B cell (primary cell): ENCODE results near the gene MUC4. TPM values are rescaled to one million over a fixed set of nuclear protein-coding genes. Genes with fewer than 3 reads are reported as not detected.

Source experiments
- ATAC-seq: fragments of 200-7000 bp; cut with Tn5 transposase; one replicate; pipeline ENCODE4 v1.10.0; 2021; ENCODE audit warnings: low read depth, mild to moderate bottlenecking, moderate number of reproducible peaks, moderate library complexity
- CTCF ChIA-PET: fragments of 350-600 bp; sonication (Branson Sonifier 250); formaldehyde crosslinking; loops from one replicate; lab custom pipeline; 2021; ENCODE audit warnings: antibody characterized with exemption, inconsistent platforms; lab: Charles Lee
- POLR2A ChIA-PET: fragments of 350-600 bp; sonication (Branson Sonifier 250); formaldehyde crosslinking; loops from one replicate; lab custom pipeline; 2021; ENCODE audit warnings: antibody characterized with exemption; lab: Charles Lee
- DNase-seq: peaks from one replicate; pipeline ENCODE4 v3.0.0; 2013
- H2AFZ ChIP-seq: 2 replicates; pipeline ENCODE4 v1.6.1; 2012; ENCODE audit warnings: mild to moderate bottlenecking, low read depth, low read length; ENCODE audit not compliant: insufficient read depth, poor library complexity, severe bottlenecking
- H3K27ac ChIP-seq, 2 donors: 1 replicate in 1 of 2; 2 replicates in 1 of 2; pipeline ENCODE4 v1.5.1; 2012 to 2013; ENCODE audit warnings: low read length in 2 of 2, mild to moderate bottlenecking in 2 of 2, moderate library complexity in 1 of 2
- H3K27me3 ChIP-seq, 4 experiments: fragments of 200-600 bp in 1 of 4; sonication (generic) in 1 of 4; replicated peaks in 1 of 4; 1 replicate in 2 of 4; 2 replicates in 2 of 4; pipeline versions ENCODE4 v1.6.1 to v1.7.0; 2013 to 2016; ENCODE audit warnings: low read length in 3 of 4, mild to moderate bottlenecking in 2 of 4, mixed read lengths in 1 of 4, moderate library complexity in 1 of 4; ENCODE audit not compliant: insufficient read depth in 4 of 4, control insufficient read depth in 3 of 4; ENCODE audit errors: control extremely low read depth in 1 of 4
- H3K36me3 ChIP-seq, 2 experiments: replicated peaks in 1 of 2; 1 replicate in 1 of 2; 2 replicates in 1 of 2; pipeline versions ENCODE4 v1.6.1 to v1.7.1; 2013; ENCODE audit warnings: low read length in 1 of 2; ENCODE audit not compliant: insufficient read depth in 2 of 2, control insufficient read depth in 1 of 2; ENCODE audit errors: control extremely low read depth in 1 of 2, extremely low read depth in 1 of 2
- H3K4me1 ChIP-seq, 2 donors: fragments of 200-600 bp in 1 of 2; sonication (generic) in 1 of 2; 1 replicate in 1 of 2; 2 replicates in 1 of 2; pipeline versions ENCODE4 v1.5.1 to v1.6.1; 2013 to 2017; ENCODE audit warnings: low read length in 2 of 2; ENCODE audit not compliant: control insufficient read depth in 2 of 2, insufficient read depth in 2 of 2
- H3K4me2 ChIP-seq: replicated peaks from 2 replicates; pipeline ENCODE3; 2012; ENCODE audit warnings: mild to moderate bottlenecking, low read depth, low read length; ENCODE audit not compliant: poor library complexity, severe bottlenecking
- H3K4me3 ChIP-seq, 5 experiments: fragments of 200-600 bp in 1 of 5; sonication (generic) in 1 of 5; 1 replicate in 3 of 5; 2 replicates in 2 of 5; pipeline versions ENCODE4 v1.5.1 to v1.7.0; 2011 to 2016; ENCODE audit warnings: low read length in 4 of 5, mild to moderate bottlenecking in 4 of 5, low read depth in 2 of 5, control low read depth in 1 of 5, moderate library complexity in 1 of 5; ENCODE audit not compliant: insufficient read depth in 1 of 5; ENCODE audit errors: control extremely low read depth in 1 of 5, extremely low read depth in 1 of 5
- H3K79me2 ChIP-seq: fragments of 200-600 bp; sonication (generic); one replicate; pipeline ENCODE4 v1.6.0; 2016; ENCODE audit warnings: low read length; ENCODE audit not compliant: control insufficient read depth, insufficient read depth
- H3K9ac ChIP-seq: fragments of 200-600 bp; sonication (generic); 2 replicates; pipeline ENCODE4 v1.6.1; 2017; ENCODE audit warnings: mild to moderate bottlenecking, low read length, moderate library complexity
- H3K9me3 ChIP-seq, 3 donors: one replicate each; pipeline versions ENCODE4 v1.6.1 to v1.7.1; 2013; ENCODE audit warnings: low read length in 2 of 3; ENCODE audit not compliant: control insufficient read depth in 2 of 3, insufficient read depth in 1 of 3; ENCODE audit errors: control extremely low read depth in 1 of 3
- H4K20me1 ChIP-seq: 2 replicates; pipeline ENCODE4 v1.6.0; 2012; ENCODE audit warnings: mild to moderate bottlenecking, low read length; ENCODE audit not compliant: insufficient read depth, control insufficient read depth, poor library complexity, severe bottlenecking
- H3K27ac Mint-ChIP-seq: one replicate; pipeline ENCODE4 v1.8.0; 2021; ENCODE audit warnings: mixed read lengths
- H3K27me3 Mint-ChIP-seq: one replicate; pipeline ENCODE4 v1.8.0; 2021; ENCODE audit warnings: mixed read lengths
- H3K4me1 Mint-ChIP-seq: one replicate; pipeline ENCODE4 v1.8.0; 2021; ENCODE audit warnings: mixed read lengths
- H3K4me3 Mint-ChIP-seq: one replicate; pipeline ENCODE4 v1.8.0; 2021; ENCODE audit warnings: mixed read lengths
- H3K9me3 Mint-ChIP-seq: one replicate; pipeline ENCODE4 v1.8.0; 2022; ENCODE audit warnings: mixed read lengths; ENCODE audit not compliant: insufficient read depth
- EZH2 ChIP-seq: IDR thresholded peaks from 2 replicates; pipeline ENCODE4 v1.6.1; 2012; ENCODE audit warnings: borderline replicate concordance, low read depth, mild to moderate bottlenecking, moderate library complexity, low read length; ENCODE audit not compliant: insufficient read depth, poor library complexity, severe bottlenecking
- WGBS: methylation state at CpG from one replicate; pipeline ENCODE4 v1.1.5; 2013; ENCODE audit warnings: missing lambda C conversion rate; ENCODE audit not compliant: insufficient coverage; 5-methylcytosine and 5-hydroxymethylcytosine counted together
- intact Hi-C: fragments of 100-400 bp; cut with micrococcal nuclease; formaldehyde crosslinking; loops from one replicate; pipeline ENCODE4 v1.10.0; 2022
- polyA plus RNA-seq: library from polyadenylated mRNA; depleted of rRNA; stranded (reverse); fragments of >200 nt; gene quantifications from 2 replicates; pipeline ENCODE4 v1.2.3, GENCODE V29; 2012
- total RNA-seq, 2 donors: library from RNA; stranded (reverse); fragments of 120-200 nt in 1 of 2; gene quantifications; 1 replicate in 1 of 2; 2 replicates in 1 of 2; pipeline versions ENCODE4 v1.2.3 to v1.2.4, GENCODE V29; 2013 to 2022
- TF ChIP-seq, protein P1 (sequence below): fragments of 200-600 bp; IDR thresholded peaks from one replicate; pipeline ENCODE4 v1.8.0; 2022; ENCODE audit warnings: antibody characterized with exemption, mild to moderate bottlenecking

Gene MUC4
- total and polyA plus RNA-seq, 2 donors (not counting 1 experiment from before 2014, with no cell fraction given) = 0.22 to 1.2 TPM

DNA sequence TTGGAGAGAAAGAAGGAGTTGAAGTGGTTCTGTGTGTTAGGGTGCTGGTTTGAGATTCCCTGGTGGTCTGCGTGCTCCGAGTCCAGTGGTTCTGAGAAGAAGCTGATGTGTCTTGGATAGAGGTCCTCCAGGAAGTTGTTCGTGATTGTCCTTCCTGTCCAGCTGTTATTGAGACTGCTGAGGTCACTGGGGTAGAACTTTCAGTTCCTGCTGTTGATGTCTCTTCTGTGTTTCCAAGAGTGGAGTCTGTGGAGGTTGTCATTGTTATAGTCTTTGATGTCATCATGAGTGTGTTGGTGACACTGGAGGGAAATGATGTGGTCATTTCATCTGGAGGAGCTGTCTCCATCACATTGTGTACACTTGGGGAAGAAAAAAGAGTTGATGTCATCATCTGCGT, 20.8 kb downstream of the MUC4 start:
- peaks cover 35% of the 10 kb centered on the region for H3K27me3 Mint-ChIP-seq
- H3K27me3 ChIP-seq = peaks cover 0 to 19% (median 2%) of the 10 kb centered on the region in 4 experiments
- CTCF ChIA-PET = interaction anchor here (1.3 kb wide), 1 partner anchor 24 kb away, joined by 3 read pairs; no protein-coding TSS in a partner anchor
- H3K9me3 Mint-ChIP-seq = peaks cover 4% of the 10 kb centered on the region
- no peak for TF ChIP-seq EZH2
- TF ChIP-seq, protein P1, sequence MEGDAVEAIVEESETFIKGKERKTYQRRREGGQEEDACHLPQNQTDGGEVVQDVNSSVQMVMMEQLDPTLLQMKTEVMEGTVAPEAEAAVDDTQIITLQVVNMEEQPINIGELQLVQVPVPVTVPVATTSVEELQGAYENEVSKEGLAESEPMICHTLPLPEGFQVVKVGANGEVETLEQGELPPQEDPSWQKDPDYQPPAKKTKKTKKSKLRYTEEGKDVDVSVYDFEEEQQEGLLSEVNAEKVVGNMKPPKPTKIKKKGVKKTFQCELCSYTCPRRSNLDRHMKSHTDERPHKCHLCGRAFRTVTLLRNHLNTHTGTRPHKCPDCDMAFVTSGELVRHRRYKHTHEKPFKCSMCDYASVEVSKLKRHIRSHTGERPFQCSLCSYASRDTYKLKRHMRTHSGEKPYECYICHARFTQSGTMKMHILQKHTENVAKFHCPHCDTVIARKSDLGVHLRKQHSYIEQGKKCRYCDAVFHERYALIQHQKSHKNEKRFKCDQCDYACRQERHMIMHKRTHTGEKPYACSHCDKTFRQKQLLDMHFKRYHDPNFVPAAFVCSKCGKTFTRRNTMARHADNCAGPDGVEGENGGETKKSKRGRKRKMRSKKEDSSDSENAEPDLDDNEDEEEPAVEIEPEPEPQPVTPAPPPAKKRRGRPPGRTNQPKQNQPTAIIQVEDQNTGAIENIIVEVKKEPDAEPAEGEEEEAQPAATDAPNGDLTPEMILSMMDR = no peak
- H3K4me3 Mint-ChIP-seq = peak overlapping the region; percentile 35
- ATAC-seq (peak; percentile 33), DNase-seq (peak; percentile 53)
- peaks cover 7 to 22% of the 10 kb centered on the region in 2 donors for H3K4me1 ChIP-seq
- peaks cover 30% of the 10 kb centered on the region for H3K4me1 Mint-ChIP-seq
- no peak overlapping the region for H3K4me2 ChIP-seq
- H3K9ac ChIP-seq = no peak overlapping the region
- intact Hi-C loops = no loop called here
- no peak overlapping the region for H3K27ac ChIP-seq
- no peak overlapping the region for H3K4me3 ChIP-seq
- 35% methylated on average over 4 of the region's 4 CpGs for WGBS
- H3K9me3 ChIP-seq = peaks cover 0 to 15% (median 3%) of the 10 kb centered on the region in 3 donors
- H3K36me3 ChIP-seq = no peaks in the 10 kb centered on the region
- H3K27ac Mint-ChIP-seq = no peak overlapping the region
- H2AFZ ChIP-seq = no peak overlapping the region
- POLR2A ChIA-PET = no interaction called here
- H4K20me1 ChIP-seq = no peaks in the 10 kb centered on the region
- H3K79me2 ChIP-seq = no peaks in the 10 kb centered on the region

DNA sequence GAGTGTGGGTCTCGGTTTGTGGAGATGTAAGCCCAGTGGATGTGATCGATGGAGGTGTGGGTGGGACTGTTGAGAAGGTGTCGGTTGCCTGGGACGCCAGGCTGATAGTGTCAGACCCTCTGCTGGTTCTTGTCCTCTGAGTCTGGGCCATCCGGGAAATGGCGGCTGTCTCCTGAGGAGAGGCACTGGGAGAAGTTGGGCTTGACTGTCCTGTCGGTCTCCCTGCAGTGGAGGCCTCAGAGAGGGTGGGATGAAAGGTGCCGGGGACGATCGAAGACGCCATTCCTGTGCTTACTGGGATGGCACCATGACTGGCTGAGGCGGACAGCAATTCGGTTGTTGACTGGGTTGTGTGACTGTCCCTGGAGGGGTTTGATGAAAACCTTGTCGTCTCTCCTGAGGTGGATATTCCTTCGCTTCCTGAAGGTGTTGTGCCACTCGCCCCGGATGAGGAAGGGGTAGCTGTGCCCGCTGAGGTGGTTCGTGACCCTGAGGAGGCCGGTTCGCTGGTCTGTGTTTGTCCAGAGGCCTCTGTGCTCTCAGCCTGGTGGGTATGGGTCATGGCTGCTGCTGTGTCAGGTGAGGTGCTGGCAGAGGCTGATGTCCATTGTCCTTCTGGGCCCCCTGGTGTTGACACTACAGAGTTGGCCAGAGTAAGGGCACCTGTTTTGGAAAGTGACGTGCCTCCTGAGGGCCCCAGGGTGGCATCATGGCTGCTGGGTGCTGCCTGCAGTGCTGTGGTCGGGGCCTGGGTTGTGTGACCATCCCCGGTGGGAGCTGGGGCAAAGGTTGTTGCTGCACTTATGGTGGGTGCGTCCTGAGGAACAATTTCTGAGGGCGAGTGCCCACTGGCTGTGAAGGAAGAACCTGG, 22.8 kb downstream of the MUC4 start:
- peaks cover 39% of the 10 kb centered on the region for H3K4me1 Mint-ChIP-seq
- no peak overlapping the region for H3K4me3 Mint-ChIP-seq
- ATAC-seq (no peak), DNase-seq (no peak)
- POLR2A ChIA-PET = no interaction called here
- no peak overlapping the region for H3K9ac ChIP-seq
- no peak overlapping the region for H3K27ac Mint-ChIP-seq
- H2AFZ ChIP-seq = no peak overlapping the region
- H3K9me3 Mint-ChIP-seq = peaks cover 9% of the 10 kb centered on the region
- 95% methylated on average over 24 of the region's 26 CpGs for WGBS
- peaks cover 0 to 26% (median 3%) of the 10 kb centered on the region in 3 donors for H3K9me3 ChIP-seq
- no peaks in the 10 kb centered on the region for H4K20me1 ChIP-seq
- no peaks in the 10 kb centered on the region for H3K79me2 ChIP-seq
- peaks cover 35% of the 10 kb centered on the region for H3K27me3 Mint-ChIP-seq
- intact Hi-C loops = no loop called here
- TF ChIP-seq, protein P1 = no peak
- TF ChIP-seq EZH2 = no peak
- H3K36me3 ChIP-seq = no peaks in the 10 kb centered on the region
- H3K4me3 ChIP-seq = no peak overlapping the region
- H3K27me3 ChIP-seq = peaks cover 0 to 19% (median 2%) of the 10 kb centered on the region in 4 experiments
- peaks cover 7 to 22% of the 10 kb centered on the region in 2 donors for H3K4me1 ChIP-seq
- H3K4me2 ChIP-seq = no peak overlapping the region
- CTCF ChIA-PET = no interaction called here
- no peak overlapping the region for H3K27ac ChIP-seq
